HG03039 (cell line): ENCODE measurements around the gene CAMK2D.

Source experiments
- ATAC-seq: cut with Tn5 transposase; IDR thresholded peaks from one replicate; pipeline ENCODE4 v1.9.1; 2021; ENCODE audit warnings: mild to moderate bottlenecking, moderate library complexity; ENCODE audit not compliant: unreplicated experiment

CAMK2D gene

DNA sequence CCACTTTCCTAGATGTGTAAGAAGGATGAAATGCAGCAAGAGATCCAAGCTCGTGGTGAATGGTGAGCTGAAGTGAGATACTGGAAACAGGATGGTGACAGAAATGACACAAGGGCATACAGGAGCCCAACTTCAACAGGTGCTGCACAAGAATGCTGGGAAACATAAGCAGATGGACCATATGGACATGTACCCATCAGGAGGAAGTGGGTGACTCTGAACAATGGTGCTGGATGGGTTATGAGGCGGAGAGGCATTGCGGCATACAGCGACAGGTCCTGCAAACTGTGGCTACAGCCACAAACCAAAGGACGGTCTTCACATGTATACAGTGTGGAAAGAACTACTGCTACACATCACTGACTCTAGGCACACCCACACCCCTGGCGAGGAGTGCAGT is 265.7 kb downstream of the CAMK2D start:
- ATAC-seq = no peak

DNA sequence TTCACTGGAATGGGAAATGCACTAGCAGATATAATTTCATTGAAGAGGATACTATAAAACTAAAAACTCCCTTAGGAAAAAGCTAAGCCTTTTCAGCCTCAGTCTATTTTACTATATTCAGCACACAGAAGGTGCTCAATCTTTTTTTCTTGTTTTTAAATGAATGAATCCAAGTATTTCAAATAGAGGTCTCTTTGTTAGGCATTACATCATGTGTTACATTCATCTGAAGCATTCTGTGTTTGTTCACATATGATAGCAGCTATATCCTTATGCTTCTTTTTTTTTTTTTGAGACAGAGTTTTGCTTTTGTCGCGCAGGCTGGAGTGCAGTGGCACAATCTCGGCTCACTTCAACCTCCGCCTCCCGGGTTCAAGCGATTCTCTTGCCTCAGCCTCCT is 278.4 kb downstream of the CAMK2D start:
- ATAC-seq = no peak

DNA sequence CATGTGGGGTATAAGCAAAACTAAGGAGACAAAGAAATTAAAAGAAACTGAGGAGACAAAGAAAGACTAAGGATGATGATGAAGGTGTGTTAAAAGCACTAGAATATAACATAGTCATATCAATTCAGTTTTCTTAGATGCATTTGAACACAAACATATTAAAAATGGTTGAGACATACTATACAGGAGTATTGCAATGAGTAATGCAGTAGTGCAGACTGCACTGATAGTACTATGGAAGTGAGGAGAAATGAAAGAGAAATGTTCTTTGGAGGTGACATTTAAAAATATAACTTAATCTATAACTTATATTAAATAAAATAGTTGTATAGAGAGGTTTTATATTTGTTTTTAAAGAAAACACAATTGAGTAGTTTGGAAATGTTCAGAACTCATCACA is 279.2 kb downstream of the CAMK2D start:
- no peak for ATAC-seq

DNA sequence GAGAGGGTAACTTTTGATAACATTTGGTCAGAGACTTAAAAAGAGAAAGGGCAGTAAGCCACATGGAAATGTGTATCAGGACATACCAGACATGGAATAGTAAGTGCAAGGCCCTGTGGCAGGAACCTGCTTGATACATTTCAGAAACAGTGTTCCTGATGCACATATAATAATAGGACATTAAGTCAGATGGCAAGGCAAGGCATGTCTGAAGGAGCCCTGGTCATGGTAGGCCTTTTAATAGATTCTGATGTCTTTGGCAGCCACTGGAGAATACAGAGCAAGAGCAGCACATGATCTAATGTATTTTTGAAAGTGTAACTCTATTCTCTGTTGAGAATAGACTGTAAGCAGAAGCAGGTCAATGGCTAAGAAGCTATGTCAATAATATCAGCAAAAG is 279.7 kb downstream of the CAMK2D start:
- ATAC-seq = no peak

DNA sequence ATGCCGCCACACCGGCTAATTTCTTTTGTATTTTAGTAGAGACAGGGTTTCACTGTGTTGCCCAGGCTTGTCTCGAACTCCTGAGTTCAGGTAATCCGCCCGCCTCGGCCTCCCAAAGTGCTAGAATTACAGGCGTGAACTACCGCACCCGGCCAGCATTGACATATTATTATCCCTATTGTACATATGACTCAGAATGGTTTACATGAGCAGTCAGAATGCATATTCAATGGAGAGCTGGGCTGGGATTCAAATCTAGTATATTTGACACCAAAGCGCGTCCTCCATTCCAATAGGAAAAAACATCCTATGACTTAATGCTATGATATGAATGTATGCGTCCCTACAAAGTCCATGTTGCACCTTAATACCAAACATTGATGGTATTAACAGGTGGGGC is 281.4 kb downstream of the CAMK2D start:
- no peak for ATAC-seq

DNA sequence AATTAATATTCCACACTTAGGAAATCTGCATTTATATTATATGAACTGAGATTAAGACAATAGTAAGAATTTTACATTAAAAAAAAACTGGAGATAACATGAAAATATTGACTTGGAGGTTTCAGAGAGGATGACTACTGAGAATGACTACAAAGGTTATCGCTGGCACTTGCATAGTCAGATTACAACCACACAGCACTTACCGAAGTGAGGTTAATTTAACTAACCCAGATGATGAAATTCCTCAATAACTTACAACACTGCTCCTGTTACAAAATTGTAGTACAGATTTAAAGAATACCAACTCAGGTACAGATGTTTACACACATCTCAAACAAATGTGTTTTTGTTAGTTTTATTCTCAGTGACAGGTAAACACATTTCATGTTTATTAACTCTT is 283.5 kb downstream of the CAMK2D start:
- no peak for ATAC-seq

DNA sequence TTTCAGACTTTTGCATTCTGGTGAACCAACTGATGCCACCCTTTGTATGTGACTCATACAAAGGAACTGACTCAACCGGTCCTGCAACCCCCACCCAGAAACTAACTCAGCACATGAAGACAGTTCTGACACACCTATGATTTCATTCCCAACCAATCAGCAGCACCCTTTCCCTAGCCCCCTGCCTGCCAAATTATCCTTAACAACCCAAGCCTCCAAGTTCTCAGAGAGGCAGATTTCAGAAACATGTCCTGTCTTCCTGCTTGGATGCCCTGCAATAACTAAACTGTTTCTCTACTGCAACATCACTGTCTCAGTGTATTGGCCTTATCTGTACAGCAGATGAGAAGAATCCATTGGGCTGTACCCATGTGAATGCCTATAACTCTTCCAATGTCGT is 284.7 kb downstream of the CAMK2D start:
- no peak for ATAC-seq

DNA sequence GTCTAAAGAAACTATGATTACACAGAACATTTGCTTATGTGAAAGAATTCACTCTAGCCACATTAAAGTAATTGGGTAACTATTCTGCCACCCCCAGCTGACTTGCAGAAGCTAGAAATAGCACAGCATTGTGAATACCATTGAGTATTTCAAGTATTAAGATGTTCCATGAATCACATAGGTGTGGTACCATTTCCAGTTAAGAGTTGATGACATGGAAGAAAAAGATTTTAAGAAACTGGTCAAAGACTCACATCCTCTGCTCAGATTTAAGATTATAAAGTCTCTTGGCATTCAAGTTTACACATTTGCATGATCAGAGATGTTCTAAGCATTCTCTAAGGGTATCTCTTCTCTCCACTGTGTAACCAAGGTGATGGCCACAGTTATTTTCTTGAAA is 287.5 kb downstream of the CAMK2D start:
- ATAC-seq = no peak

DNA sequence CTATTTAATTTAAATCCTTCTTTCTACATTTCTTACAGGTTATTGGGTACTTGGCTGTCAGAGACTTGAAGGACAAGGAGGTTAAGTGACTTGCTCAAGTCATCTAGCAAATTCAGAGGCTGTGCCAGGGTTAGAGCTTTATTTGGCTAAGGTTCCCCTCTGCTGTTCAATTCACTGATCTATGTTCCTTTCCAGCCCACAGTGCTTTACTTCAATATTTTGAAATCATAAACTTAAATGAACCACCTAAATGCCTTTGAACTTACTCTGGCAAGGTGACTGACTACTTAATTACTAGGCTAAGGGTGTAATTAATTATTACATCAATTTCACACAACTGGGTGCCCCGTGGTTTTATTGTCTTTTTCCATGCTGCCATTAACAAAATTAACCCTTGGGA is 288.7 kb downstream of the CAMK2D start:
- ATAC-seq = no peak

DNA sequence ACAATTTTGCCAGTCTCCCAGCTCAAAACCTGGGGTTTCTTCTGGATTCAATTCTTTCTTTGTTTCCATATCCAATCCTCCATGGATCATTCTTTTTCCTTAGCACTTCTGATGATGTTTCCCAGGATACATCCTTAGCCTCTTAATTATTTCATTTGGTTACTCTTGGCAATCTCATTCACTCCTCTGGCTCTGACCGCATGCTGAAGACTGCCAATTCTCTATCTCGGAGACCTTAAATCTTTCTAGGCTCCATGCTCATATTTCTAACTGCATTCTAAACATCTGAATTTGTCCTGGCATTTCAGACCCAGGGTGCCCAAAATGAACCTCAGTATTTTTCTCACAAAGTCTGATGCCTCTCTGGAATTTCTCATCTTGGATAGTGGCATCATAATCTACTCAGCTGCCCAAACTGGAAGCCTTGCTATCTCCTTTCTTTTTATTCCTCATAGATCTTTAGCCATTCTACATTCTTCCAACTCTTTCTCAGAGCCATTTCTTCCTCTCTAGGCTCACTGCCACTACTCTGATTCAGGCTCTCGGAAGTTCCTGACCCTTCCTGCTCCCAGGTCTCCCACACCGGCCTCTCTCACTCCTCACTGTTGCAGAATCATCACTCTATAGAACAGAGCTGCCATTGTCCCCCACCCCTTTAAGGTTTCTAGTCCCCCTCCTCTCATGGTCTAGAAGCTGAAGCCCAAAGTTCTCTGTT is 290.2 kb downstream of the CAMK2D start:
- ATAC-seq = no peak

DNA sequence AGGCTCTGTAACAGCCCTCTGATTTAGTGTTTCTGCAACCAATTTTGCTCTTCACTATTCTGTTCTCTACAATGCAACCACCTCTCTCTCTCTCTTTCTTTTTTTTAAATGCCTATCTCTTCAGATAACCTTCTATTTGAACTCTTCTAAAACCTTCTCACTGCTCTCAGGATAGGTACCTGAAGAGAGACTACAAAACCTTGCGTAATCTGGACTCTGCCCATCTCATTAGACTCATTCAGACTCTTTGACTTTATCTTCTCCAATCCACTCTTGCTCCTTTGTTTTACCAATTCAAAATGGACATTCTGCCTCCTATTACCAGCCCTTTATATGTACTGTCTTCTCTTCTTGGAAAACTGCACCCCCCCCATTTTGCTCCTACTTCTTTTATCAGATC is 291.6 kb downstream of the CAMK2D start:
- ATAC-seq = no peak

DNA sequence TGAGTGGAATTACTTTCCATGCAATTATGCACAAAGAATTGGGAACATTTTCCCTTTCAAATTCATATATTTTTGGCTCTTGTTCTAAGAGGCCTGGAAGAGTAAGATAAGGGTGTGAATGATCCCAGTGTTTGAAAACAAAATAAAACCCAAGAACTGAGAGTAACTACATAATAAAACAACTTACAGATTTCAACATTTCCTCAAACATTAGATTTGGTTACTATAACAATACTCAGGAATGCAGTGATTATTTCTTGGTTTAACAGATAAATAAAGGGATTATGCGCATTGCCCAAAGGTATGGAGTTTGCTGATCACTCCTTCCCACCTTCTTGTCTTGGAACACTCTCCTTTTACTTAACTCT is 292.5 kb downstream of the CAMK2D start:
- ATAC-seq = no peak

DNA sequence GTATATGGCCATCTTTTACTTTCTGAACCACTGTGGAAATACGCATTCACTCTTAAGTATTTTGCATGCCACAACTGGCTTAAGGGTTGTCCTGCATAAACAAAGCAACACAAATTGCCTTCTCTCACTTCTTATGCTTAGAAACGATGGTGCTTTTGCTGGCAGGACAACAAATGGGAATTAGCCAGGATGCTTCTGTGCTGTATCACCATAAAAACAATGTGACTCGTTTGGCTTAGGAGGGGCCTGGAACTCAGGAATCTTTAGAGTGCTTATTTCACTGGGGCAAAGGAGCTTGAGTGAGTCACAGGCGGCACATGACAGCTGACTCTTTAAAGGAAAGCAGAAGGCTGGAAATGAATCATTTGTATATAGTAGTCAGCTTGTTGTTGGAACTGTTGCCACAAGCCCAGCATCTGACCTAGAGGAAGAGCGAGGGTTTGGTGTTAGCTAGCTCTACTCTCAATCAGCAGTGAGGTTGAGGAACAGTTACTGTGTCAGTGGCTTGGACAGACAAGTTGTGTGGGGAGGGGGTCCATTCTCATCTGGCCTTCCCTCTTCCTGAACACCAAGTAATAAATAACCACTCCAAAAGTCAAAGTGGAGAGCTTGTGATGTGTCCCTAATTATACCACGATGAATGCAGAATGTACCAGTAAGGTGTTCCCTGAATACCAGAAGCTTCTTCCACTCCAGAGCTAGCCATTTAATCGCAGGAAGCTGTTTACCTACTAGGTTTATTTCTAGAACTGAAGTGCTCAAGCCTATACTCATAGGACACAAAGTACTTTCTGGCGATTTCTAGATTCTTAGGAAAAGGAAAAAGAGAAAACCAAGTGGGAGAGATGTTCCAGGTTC is 293.1 kb downstream of the CAMK2D start:
- ATAC-seq = no peak

DNA sequence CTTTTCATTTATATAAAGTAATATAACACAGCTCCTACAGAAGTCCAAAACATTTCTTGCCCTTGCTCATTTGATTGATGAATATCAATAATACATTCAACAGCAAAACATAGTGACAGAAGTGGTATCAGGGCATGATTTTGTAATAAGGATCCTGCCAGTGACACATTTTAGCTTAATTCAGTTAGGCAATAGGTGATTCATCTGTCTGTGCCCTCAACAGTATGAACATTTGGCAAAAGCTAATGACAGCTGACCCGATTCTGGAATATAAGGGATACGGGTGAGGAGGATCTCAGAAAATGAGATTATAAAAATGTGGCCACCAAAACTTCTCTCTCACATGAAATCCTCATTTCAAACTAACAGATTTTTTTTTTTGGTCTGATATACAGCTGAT is 294.0 kb downstream of the CAMK2D start:
- no peak for ATAC-seq

DNA sequence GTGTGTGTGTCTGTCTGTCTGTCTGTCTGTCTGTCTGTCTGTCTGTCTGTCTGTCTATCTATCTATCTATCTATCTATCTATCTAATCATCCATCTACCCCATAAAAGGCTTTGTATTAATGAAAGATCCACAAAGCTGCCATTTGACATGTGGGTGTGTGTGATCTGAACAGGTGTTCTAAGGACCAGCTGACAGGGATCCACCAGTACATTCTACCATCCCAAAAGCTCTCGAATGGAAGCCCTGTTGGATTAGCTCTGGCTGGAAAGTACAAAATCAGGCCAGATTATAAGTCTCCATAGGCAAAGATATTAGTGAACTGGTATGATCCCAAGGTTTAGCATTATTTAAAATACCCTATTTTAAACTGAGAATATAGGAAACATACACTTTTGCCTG is 299.3 kb downstream of the CAMK2D start:
- no peak for ATAC-seq

DNA sequence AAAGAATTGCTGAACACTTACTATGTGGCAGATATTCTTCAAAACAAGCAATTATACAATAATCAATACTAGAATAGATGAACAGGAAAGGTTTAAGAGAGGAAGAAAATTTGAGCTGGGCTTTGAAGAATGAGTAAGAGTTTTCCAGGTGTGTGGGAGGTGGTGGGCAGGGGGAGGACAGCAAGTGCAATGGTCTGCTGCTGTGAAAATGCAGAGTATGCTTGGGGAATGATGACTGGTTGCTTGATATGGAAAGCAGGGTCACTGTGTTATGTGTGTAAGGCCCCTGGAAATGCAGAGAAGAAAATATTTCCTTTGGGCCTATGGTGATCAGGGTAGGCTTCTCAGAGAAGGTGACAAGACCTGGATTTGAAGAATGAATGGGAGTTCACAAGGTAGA is 300.3 kb downstream of the CAMK2D start:
- ATAC-seq = no peak

DNA sequence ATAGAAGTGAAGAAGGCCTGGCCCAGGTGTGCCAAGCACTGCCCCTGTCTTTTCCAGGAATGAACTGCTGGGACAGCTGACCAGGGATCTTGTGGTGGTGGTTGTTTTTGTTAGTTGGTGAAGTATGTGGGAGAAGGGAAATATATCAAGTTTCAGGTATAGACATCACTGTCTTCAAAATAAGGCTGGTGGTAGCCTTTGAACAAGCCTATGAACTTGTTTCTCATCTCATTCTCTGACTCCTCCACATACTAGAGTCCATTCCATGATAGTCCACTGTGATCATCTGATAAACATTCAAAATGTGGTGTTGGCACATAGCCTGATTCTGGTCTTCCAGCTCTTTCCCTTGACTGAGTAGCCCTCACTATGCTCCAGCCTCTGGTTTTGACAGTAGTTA is 303.7 kb downstream of the CAMK2D start:
- ATAC-seq = no peak

DNA sequence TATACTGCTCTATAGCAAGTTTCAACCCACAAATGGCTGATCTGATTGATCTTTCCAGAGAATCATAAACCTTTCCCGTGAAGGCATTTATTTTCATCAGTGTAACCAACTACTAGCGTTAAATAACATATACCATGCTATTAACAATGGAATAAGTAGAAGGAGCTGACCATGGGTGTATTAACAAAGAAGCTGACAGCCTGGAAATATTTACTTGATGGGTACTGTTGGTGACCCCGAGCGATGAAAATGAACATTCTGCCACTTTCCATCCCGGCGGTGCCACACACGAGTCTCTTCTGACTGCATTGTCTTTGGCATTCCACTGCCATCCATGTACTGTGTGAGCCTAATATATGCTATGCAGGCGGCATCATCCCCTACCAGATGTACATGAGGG is 304.4 kb downstream of the CAMK2D start:
- ATAC-seq = no peak

DNA sequence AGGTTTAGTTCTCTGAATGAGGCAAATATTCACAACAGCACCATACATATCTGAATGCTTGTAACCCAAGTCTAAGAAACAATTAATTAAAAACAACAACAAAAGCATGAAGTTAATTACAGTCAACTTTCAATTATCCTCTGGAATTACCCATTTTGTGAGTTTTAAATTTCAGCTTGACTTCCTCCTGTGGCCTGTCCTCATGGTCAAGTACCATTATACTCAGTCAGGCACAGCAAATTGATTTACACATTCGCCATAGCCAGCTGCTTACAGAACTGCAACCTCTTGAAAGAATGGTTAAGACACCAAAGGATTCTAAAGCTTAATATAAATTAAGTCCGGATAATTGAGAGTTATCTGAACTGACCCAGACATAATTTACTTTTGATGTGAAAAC is 306.5 kb downstream of the CAMK2D start:
- ATAC-seq = no peak

DNA sequence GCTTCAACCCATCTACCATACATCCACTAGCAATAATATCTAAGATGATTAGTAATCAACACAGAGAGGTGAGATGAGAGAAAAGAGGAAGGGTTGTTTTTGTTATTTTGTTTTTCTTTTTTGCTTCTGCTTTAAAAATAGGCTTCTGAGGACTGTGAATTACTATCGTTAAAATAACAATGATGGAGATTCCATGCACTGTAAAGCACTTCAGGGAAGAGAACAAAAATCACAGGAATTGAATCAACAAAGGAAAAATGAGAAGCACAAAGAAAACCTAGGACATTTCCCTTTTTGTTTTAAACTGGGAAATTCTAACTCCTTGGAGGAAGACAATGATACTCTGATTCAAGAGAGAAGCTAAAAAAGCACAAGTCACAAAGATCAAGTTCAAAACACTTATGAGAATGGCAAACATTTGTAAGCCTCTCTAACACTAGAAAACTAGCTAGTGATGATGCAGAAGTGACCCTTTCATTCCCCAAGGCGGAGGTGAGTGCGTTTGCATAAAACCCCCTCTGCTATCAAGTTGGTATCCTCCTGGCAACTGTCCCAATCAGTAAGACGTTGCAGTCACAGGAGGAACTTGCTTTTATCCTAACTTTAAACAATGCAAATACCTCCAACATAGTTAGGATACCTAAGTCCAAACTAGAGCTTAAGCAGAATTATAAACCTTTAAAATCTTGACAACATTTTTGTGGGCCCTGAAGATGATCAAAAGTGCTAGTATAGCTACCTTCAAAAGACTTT is 308.5 kb downstream of the CAMK2D start:
- ATAC-seq = no peak

DNA sequence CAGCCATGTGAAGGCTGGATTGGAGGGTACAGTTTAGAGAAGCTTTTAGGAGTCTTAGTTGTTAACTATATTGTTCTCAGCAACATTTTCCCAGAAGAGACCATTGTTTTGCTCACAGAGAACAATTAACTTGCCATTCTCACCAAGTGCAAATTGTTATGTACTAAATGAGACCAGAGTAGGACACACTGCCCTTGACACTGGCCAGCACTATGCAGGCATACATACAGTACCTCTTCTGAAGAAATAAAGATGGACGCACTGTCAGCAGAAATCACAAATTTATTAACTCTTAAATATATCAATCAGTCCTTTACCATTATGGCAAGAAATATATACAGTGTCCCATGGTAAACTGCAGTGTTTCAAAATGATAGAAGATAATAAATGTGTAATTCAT is 309.4 kb downstream of the CAMK2D start:
- no peak for ATAC-seq
